ENCODE results near the gene TRMT44.
"Not testable (repeated sequence)": the region's sequence is repeated elsewhere in the genome, so short reads cannot be mapped to it uniquely, and the experiment has no call there.

The TRMT44 gene

DNA sequence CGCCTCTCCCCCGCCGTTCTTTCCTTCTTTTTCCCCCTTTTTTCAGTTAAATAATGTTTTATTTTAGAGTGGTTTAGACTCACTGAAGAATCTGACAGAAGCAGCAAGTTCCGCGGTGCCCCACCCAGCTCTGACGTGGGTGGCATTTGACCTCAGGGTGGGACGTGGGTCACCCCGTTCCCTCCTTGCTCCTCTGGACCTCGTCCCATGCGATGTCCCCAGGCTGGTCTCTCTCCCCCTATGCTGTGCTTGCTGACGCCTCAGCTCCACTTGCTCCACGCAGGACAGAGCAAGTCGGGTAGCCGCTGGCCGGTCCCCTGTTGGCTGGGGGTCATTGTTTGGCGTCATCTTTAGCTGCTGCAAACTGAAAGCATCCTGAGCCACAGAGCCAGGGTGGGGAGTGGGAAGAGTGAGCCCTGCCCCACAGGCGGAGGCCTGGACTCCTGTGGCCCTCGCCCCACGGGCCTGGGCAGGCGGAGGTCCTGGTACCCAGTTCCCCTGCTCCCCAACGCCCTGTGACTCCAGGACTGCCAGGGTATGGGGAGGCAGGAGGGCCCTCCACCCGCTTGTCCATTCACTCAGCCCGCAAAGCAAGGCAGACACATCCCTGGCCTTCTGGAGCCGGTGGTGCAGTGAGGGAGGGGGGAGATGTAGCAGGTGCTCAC, 30.8 kb downstream of the TRMT44 start:
- DNase-seq, result no peak

DNA sequence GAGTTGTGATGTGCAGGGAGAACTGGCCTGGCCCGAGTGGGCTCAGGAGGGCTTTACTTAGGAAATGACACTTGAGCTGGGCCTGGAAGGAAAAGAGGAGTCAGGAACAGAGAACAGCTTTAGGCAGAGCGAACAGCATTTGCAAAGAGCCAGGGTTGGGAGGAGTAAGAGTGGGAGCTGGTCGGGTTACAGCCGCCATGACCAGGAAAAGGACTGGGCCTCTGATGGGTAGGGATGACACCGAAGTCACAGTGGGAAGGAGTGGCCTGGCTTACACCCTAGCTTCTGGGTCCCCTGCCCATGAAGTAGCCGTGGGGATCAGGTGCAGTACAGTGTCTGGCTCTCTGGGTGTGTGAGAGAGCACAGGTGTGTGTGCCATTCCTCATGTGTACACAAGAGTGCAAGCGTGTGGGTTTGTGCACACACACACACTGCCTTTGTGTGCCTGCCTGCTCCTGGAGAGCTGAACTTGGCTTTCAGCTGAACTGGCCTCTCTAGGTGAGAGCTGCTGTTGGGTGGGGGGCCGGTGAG, 31.6 kb downstream of the TRMT44 start:
- no peak for DNase-seq

DNA sequence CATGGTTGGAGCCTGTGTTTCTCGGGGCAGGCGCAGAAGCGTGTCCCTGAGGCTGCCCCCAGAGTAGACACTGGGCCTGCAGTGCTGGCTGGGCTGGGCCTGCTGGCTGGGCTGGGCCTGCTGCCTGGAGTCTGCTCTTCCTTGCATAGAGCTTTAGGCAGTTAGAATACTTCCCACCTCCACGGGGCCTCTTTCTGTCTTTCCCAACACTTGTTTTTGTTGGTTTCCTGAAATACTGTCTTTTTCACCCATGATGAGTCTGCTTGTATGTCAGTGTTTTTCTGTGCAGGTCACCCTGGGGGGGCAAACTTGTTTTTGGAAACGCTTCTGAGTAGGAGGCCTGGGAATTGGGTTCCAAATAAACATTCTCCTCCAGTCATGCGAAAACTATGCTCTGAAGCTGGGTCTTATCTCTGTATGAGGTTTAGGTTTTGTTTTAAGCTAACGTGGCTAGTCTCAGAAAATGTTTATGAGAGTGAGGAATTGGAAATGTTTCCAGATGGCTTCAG, 32.2 kb downstream of the TRMT44 start:
- no peak for DNase-seq

DNA sequence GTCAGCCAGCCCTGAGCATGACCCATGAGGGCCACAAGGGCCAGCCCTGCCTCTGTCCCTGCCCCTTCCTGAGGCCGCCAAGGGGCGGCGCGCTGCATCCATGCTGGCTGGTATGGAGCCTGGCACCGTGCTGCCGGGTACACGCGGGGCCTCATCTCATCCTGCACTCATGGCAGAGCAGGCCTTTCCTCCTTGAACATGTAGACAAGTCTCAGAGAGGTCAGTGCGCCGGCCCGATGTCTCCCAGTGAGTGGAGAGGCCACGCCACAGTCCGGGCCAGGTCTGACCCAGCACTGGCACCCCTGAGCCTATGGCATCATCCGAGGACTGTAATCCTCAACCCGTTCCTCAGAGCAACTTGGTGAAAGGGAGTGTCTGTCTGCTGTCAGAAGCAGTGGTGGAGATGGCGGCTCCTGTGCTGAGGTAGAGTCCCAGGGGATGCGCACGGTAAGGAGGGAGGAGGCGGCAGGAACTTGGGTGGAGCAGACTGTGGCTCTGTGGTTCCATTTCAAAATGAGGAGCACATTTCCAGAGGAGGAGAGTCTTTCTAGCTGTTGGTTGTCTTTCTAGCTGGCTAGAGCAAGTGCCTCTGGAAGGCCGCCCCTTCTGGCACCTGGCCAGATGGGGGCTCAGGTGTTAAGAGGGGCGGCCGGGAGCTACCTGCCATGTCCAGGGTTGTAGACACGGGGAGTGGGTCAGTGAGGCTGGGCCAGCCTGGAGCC, 32.8 kb downstream of the TRMT44 start:
- no peak for DNase-seq

DNA sequence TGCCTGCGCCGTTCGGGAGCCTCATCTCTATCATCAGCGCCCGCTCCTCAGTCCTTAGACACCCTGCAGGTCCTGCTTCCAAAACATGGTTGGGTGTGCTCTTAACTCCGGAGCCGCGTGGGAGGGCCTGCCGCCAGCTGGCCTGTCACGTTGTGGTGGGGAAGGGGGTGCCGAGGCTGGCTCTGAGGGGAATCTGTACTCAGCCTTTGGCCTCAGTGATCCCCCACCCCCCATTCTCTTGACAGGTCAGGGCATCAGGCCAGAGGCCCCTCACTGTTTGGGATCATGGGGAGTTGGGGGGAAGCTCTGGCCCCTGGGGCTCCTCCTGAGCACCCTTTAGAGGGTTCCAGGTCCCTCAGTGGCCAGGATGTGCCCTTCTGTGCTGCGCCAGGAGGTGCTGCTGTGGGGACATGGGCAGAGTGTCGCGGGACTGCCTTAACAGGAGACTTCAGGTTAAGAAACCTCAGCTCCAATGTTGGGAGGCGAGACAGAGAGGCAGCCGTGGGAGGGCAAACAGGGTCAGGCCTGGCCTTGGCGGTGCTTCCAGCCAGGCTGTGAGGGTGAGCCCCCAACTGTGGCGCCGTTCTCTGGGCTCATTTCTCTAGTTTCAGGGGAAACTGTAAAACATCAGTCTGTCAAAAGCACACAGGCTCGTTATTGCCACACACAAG, 33.5 kb downstream of the TRMT44 start:
- no peak for DNase-seq

DNA sequence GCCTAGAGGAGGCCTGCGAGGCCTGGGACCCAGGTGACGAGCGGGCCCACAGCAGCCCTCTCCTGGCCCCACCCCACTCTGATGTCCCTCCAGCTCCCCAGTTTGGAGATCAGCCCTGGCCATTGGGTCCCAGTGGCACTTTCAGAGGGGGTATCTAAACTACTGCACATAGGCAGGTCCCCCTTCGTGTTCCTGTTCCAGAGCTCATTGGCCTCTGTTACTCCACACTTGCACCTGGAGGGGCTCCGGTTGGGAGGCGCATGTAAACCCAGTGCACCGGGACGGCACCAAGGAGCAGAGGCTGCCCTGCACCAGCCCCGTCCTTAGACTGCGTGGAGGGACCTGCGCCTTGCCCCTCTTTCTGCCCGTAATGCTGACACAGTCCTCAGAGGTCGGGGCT, 34.3 kb downstream of the TRMT44 start:
- DNase-seq, result no peak

DNA sequence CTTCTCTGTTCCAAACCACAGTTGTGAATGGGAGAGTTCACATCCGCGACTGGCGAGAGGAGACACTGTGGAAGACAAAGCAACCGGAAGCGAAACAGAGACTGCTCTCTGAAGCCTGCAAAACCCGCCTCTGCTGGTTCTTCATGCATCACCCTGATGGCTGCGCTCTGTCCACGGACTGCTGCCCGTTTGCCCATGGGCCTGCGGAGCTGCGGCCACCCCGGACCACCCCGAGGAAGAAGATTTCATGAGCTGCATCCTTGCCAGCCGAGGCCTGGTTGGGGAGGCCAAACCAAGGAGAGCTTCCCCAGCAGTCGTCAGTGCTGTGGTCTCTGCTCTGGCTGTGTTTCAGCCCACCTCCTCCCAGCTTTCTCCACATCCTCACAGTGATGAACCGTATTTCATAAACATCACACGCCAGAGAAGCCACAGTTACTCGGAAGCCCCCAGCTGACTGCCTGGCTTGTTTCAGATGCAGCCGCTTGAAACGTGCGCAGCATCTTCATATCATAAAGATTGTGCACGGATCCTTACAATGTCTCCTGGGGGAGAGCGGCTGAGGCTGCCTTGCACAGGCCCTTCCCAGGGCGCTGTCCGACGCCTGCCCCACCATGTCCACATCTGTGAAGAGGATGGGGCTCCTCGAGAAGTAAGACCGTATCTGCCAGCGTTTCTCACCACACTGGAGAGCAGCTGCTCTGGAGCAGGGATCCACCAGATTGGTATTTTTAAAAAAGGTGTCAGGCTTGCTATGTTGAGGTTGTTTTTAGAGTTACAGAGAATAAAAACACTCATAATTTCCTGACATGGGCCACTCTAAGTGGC, 35.4 kb downstream of the TRMT44 start:
- DNase-seq, result no peak

DNA sequence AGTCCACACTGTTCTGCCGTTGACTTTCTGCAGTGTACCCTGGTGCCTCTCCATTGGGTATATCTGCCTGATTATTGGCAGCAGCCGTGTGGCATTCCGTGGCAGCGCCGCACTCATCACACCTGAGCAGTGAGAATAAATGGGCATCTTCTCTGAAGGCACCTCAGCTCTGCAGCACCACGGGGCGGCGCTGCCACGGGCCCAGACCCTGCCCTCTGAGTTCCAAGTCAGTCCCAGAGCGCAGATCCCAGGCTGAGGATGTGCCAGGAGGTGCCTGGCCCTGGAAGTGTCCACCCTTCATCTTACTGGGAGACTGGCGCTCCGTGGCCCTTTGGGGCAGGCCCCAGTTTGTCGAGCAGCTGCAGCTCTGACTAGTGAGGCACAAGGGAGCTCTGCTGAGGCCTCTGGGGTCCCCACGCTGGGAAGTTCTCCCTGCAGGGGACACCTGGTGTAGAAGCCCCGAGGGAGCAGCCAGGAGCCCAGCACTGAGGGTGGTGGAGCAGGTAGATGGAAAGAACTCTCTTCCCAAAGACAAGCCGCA, 36.6 kb downstream of the TRMT44 start:
- DNase-seq, result no peak

DNA sequence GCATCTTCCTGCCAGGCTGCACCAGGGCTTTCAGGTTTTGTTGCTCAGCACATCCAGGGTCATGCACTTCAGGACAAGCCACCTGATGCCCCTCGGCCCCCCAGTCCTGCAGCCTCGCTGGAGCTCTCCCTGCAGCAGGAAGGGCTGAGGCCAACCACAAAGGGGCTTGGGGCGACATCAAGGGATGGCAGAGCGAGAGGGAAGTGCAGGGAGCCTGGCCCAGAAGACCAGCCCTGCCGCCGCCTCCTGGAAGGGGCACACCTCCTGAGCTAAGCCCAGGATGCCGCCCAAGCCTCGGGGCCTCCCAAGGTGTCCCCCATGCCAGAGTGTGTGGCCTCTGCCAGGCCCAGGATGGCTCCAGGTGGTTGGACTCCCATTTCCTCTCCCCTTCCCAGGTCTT, 37.1 kb downstream of the TRMT44 start:
- DNase-seq, result no peak

DNA sequence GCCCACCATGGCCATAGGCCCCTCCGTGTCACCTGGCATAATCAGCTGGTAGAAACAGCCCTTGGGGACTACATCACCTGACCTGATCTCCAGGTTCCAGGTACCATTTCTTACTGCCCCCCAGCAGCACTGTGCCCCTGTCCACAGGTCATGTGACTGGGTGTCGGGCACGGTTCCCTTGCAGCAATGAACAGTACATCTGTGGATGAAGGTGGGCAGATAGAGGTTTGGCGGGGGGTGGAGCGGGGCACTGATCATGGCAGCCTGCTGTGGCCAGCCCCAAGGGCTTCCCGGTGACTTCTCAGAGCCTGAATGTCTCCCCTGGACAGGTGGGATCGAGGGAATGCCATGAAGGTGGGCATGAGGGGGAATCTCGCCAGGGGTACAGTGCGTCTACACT, 37.8 kb downstream of the TRMT44 start:
- DNase-seq, result no peak

DNA sequence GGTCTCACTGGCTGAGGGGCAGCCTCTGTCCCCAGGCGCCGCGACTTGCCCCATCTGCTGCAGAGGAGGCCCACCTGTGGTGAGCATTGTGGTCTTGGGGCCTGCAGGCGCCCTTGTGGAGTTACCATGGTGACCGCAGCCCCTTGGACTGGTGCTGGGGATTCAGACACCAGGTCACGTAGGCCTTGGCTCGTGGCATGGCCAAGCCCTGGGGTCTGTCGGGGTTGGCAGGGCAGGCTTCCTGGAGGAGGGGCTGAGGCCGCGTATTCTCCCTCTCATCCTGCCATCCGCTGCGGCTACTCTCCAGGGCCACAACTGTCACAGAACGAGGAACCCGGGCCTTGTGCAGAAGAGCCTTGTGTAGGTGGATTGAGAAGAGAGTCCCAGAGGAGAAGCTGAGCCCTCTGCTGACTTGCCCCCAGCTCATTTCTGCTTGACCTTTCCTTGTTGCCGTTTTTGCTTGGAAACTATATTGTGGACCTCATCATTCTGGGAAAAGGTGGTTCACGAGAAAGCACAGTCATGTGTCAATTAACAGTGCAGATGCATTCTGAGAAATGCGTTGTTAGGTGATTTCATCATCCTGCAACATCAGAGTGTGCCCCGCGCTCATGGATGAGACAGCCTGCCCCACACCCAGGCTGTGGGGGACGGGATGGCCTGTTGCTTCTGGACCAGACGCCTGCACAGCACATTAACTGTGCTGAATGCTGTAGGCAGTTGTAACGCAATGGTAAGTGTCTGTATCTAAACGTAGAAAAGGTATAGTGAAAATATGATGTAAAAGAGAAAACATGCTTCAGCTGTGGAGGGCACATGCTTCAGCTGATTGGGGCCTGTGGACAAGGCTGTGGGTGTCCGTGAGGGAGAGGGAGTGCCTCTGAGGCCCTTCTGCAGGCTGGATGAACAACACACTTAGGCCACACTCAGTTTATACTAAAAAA, 38.5 kb downstream of the TRMT44 start:
- no peak for DNase-seq

DNA sequence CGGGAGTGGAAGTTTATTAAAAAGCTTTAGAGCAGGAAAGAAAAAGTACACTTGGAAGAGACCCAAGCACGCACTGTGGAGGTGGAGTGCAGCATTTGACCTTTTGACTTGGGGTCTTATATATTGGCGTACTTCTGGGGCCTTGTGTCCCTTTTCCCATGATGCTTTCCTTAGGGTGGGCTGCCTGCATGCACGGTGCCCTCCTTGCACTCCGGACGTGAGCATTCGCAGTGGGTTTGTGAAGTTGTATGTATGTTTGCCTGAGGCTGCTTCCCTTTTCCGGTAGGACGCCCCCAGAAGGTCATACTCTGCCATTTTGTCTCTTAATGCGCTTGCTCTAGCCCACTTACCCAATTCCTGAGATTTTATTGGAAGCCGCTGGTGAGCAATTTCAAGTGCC, 39.6 kb downstream of the TRMT44 start:
- no peak for DNase-seq

DNA sequence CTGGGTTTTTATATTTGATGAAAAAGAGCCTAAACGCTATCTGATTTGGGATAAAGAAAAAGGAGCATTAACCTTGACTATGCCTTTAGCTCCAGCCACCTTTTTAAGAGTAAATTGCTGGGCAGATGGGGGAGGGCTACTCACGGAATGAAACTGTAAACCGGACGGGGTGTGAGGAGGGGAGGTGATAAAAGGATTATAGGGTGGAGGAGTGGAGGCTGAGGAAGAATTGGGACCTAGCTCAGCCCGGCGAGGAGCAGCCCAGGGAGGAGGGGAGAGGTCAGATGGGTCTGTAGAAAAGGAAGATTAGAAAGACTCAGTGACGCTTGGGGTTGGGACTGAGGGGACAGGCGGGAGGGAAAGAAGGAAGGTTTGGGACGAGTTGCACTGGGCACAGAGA, 46.1 kb downstream of the TRMT44 start:
- not testable (repeated sequence) for DNase-seq

DNA sequence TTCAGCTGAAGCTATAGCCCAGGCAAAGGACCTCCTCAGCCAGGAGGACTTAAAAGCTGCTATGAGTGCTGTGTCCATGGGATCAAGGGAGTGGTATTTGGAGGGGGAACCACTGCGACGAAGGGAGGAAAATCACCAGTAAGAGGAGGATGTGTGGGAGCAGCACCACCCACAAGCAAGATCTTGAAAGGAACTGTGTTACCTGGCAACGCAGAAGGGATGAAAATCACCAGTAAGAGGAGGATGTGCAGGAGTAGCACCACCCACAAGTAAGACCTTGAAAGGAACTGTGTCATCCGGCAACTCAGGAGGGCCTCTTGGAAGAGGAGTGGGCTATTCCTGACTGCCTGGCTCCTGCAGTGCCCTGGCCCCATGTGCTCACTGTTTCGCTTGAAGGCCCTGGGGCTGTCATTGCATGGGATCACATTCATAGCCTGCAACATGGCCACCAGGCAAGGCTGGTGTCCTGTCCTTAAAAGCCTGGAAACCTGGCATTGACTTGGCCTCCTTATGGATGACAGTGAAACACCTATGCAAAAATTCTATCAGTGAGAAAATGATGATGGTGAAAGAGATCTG, 48.3 kb downstream of the TRMT44 start:
- no peak for DNase-seq

DNA sequence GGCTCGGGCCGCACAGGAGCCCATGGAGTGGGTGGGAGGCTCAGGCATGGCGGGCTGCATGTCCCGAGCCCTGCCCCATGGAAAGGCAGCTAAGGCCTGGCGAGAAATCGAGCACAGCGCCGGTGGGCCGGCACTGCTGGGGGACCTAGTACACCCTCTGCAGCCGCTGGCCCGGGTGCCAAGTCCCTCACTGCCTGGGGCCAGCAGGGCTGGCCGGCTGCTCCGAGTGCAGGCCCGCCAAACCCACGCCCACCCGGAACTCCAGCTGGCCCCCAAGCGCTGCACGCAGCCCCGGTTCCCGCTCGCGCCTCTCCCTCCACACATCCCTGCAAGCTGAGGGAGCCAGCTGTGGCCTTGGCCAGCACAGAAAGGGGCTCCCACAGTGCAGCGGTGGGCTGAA, 50.9 kb downstream of the TRMT44 start:
- DNase-seq, result not testable (repeated sequence)

DNA sequence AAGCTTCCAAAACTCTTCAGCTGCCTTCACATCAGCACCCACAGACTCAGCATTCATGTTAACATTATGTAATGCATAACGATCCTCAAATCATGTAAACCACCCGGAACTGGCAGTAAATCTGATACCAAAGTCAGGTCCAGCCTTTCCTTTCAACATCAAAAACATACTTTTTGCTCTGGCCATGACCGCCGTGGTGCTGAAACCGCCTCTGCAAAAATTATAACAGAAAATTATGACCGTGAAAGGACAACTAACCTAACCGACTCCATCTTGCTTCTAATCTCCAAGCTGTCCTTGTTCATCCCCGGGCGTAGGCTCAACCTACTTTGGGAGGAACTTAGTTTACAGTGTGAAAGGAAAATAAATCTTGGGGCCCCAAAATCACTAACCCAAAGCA, 51.6 kb downstream of the TRMT44 start:
- DNase-seq, result no peak

DNA sequence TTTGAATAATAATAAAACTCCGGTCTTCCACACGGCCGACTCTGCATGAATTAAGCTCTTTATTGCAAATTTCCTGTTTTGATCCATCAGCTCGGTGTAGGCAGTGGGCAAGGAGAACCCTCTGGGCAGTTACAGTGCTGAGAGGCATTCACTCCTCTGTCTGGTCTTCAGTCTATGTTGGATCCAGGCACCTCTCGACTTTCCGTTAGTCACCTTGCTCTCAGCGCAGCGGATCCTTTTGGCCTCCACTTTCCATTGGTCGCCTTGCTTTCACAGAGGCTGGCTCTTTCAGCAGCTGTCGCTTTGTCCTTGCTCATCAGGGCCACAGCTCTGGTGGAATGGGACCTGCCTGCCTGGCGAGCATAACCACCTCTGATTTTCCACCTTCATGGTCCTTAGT, 52.9 kb downstream of the TRMT44 start:
- DNase-seq, result no peak

DNA sequence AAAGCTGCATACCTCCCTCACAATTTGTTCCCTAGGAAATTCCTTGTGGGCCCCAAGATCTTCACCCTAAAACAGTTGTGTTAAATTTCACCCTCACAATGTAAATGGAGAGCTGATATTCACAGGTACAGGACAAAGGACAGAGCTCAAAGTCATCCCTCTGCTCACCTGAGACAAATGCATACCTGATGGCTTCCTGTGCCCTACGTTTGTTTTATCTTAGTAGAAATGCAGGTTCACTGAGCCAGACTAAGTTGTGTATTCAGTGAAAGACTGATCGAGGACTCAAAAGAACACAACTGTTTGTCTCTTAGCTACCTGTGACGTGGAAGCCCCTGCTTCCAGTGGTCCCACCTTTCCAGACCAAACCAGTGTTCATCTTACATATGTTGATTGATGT, 53.6 kb downstream of the TRMT44 start:
- DNase-seq, result no peak

DNA sequence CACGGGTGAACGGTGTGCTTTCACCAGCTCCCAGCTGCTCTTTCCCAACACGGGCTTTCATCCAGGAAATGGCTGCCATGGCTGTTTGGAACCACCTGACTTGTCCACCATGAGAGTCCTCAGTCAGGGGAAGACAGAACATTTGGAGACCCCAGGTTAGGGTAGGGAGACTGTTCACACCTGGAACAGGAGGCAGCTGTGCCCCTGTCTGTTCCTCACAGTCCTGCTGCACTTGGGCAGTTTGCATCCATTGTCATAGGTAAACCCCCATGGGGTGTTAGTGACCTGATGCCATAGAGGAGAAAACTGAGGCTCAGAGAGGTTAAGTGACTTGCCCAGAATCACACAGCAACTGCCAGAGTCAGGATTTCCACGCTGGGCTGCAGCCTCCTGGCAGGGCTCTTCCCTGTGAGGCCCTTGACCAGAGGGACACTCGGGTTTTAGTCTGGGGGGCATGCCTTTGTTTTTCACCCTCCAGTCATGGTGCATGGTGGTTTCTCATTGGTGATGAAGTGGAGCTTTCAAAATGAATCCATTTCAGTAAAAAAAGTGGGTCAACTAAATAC, 54.5 kb downstream of the TRMT44 start:
- no peak for DNase-seq

DNA sequence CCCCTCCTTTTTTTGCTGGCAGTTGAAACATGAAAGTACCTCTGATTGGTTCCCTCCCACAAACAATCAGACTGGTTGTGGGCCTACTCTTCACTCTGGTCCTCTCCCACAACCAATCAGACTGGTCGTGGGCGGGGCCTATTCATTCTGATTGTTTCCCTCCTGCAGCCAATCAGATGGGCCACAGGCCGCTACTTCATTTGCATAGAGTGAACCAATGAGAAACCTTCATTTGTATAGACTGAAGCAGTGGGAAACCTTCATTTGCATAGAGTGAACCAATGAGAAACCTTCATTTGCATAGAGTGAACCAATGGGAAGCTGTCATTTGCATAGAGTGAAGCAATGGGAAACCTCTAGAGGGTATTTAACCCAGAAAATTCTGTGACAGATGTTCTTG, 55.2 kb downstream of the TRMT44 start:
- no peak for DNase-seq

DNA sequence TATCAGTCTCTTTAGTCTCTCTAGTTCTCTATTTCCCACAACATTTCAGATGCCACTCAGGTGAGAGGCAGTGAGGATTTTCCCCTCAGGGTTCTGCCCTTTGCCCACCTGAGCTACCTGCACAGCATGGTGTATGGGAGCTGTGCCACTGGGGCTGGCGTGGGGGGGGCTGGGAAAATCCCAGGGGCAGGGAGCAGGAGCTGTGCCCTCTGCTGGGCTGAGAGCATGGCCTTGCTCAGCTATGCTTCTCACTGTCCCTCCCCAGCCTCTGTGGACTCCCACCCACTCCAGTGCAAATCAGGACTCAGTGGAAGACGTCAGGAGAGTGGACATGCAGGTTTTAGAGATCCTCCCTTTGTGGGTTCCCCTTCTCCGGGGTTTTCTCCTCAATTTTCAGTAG, 57.2 kb downstream of the TRMT44 start:
- no peak for DNase-seq
